SK-N-SH treated with all-trans-retinoic acid at 6 μM for 48 hours (cell line): ENCODE measurements around the gene SH3PXD2B.

Source experiments
- GLIS3 ChIP-seq: fragments of 250-450 bp; sonication (Bioruptor Pico); IDR thresholded peaks from 2 replicates; pipeline ENCODE4 v1.5.0; 2020; ENCODE audit warnings: mild to moderate bottlenecking, moderate library complexity
- RARB ChIP-seq: fragments of 250-450 bp; sonication (Bioruptor Pico); IDR thresholded peaks from 2 replicates; pipeline ENCODE4 v1.8.0; 2021; ENCODE audit warnings: mild to moderate bottlenecking, moderate library complexity
- ZC3H10 ChIP-seq: fragments of 250-450 bp; sonication (Bioruptor Pico); IDR thresholded peaks from 2 replicates; pipeline ENCODE4 v1.5.1; 2021; ENCODE audit warnings: mild to moderate bottlenecking, moderate library complexity
- ZFP30 ChIP-seq: fragments of 450-650 bp; formaldehyde crosslinking; IDR thresholded peaks from 2 replicates; pipeline ENCODE4 v1.5.0; 2022; ENCODE audit warnings: mild to moderate bottlenecking, moderate library complexity

GRCh38 chr5:172350212-172351181, 103.8 kb downstream of the SH3PXD2B start:
- TF ChIP-seq RARB, result no peak
- no peak for TF ChIP-seq ZFP30 (CRISPR knock-in tag)
- no peak for TF ChIP-seq ZC3H10 (CRISPR knock-in tag)
- no peak for TF ChIP-seq GLIS3 (CRISPR knock-in tag)
